Liver (tissue), 9 donors: ENCODE data around the gene CACNA1C. TPM values are rescaled to one million over a fixed set of nuclear protein-coding genes. Genes with fewer than 3 reads are reported as not detected.

Experiments used
- DNase-seq: peaks from one replicate; pipeline ENCODE4 v3.0.0-alpha.2; 2017; ENCODE audit warnings: low spot score
- H3K27ac ChIP-seq, 2 donors: one replicate each; pipeline ENCODE4 v1.7.0; 2013; ENCODE audit warnings: inconsistent platforms in 2 of 2, low read length in 2 of 2, control low read depth in 1 of 2, low read depth in 1 of 2, mild to moderate bottlenecking in 1 of 2
- H3K27me3 ChIP-seq, 4 donors: one replicate each; pipeline versions ENCODE4 v1.6.1 to v1.7.0; 2013; ENCODE audit warnings: low read length in 3 of 4, inconsistent platforms in 1 of 4, mild to moderate bottlenecking in 1 of 4, moderate library complexity in 1 of 4; ENCODE audit not compliant: control insufficient read depth in 4 of 4, insufficient read depth in 4 of 4
- H3K36me3 ChIP-seq, 4 donors: one replicate each; pipeline versions ENCODE4 v1.6.1 to v1.7.0; 2013; ENCODE audit warnings: low read length in 3 of 4, mild to moderate bottlenecking in 3 of 4, low read depth in 1 of 4, moderate library complexity in 1 of 4; ENCODE audit not compliant: control insufficient read depth in 4 of 4, insufficient read depth in 3 of 4
- H3K4me1 ChIP-seq, 4 donors: one replicate each; pipeline versions ENCODE4 v1.6.1 to v1.7.0; 2013; ENCODE audit warnings: low read length in 3 of 4, mild to moderate bottlenecking in 3 of 4, moderate library complexity in 1 of 4; ENCODE audit not compliant: control insufficient read depth in 4 of 4, insufficient read depth in 4 of 4
- H3K4me3 ChIP-seq, 3 donors: one replicate each; pipeline versions ENCODE4 v1.6.1 to v1.7.0; 2013; ENCODE audit warnings: low read length in 3 of 3, control low read depth in 1 of 3, low read depth in 1 of 3, mild to moderate bottlenecking in 1 of 3
- H3K9ac ChIP-seq, 2 donors: one replicate each; pipeline ENCODE4 v1.7.0; 2013; ENCODE audit warnings: low read length in 2 of 2, mild to moderate bottlenecking in 2 of 2, moderate library complexity in 2 of 2, control low read depth in 1 of 2, low read depth in 1 of 2
- H3K9me3 ChIP-seq, 4 donors: one replicate each; pipeline versions ENCODE4 v1.6.1 to v1.7.0; 2013; ENCODE audit warnings: low read length in 3 of 4; ENCODE audit not compliant: control insufficient read depth in 4 of 4
- EGR1 ChIP-seq, 2 donors: IDR thresholded peaks; 2 replicates each; pipeline ENCODE4 v1.6.1; 2016 to 2018; ENCODE audit warnings: antibody characterized with exemption in 2 of 2, low read depth in 2 of 2
- FOXA1 ChIP-seq: IDR thresholded peaks from 2 replicates; pipeline ENCODE4 v1.6.1; 2016; ENCODE audit warnings: antibody characterized with exemption
- FOXA2 ChIP-seq: IDR thresholded peaks from 2 replicates; pipeline ENCODE4 v1.6.1; 2016; ENCODE audit warnings: antibody characterized with exemption
- HNF4A ChIP-seq, 2 donors: conservative IDR thresholded peaks; 2 replicates each; pipeline ENCODE4 v1.6.1; 2016; ENCODE audit warnings: antibody characterized with exemption in 2 of 2, mild to moderate bottlenecking in 2 of 2
- HNF4G ChIP-seq: IDR thresholded peaks from 2 replicates; pipeline ENCODE4 v1.6.1; 2016; ENCODE audit warnings: antibody characterized with exemption
- JUND ChIP-seq, 2 donors: IDR thresholded peaks; 2 replicates each; pipeline ENCODE4 v1.6.1; 2016; ENCODE audit warnings: antibody characterized with exemption in 2 of 2
- NR2F2 ChIP-seq: IDR thresholded peaks from 2 replicates; pipeline ENCODE4 v1.6.1; 2016; ENCODE audit warnings: antibody characterized with exemption
- RAD21 ChIP-seq, 2 donors: IDR thresholded peaks; 2 replicates each; pipeline ENCODE4 v1.6.1; 2016; ENCODE audit warnings: antibody characterized with exemption in 2 of 2, mild to moderate bottlenecking in 2 of 2
- RXRA ChIP-seq, 2 donors: IDR thresholded peaks; 2 replicates each; pipeline ENCODE4 v1.6.1; 2017 to 2018; ENCODE audit warnings: antibody characterized with exemption in 2 of 2, mild to moderate bottlenecking in 1 of 2
- SP1 ChIP-seq: IDR thresholded peaks from 2 replicates; pipeline ENCODE4 v1.6.1; 2018; ENCODE audit warnings: antibody characterized with exemption, mild to moderate bottlenecking
- YY1 ChIP-seq: IDR thresholded peaks from 2 replicates; pipeline ENCODE4 v1.6.1; 2016; ENCODE audit warnings: antibody characterized with exemption, mild to moderate bottlenecking
- WGBS: extraction: QIAGEN DNeasy Blood & Tissue Kit; methylation state at CpG from one replicate; pipeline ENCODE4 v1.1.7; 2013; 5-methylcytosine and 5-hydroxymethylcytosine counted together
- polyA plus RNA-seq, 2 donors: library from polyadenylated mRNA; stranded (reverse) in 1 of 2; unstranded in 1 of 2; fragments of 200-250 nt in 1 of 2; fragments of >200 nt in 1 of 2; fragmentation: Nextera tagmentation in 1 of 2; extraction: Ambion mirVana in 1 of 2; gene quantifications; one replicate each; pipeline versions ENCODE4 v1.2.1 to v1.2.3, GENCODE V29; 2013 to 2015
- total RNA-seq, 2 donors: library from RNA; depleted of rRNA; stranded (reverse); fragments of >200 nt; gene quantifications; one replicate each; pipeline ENCODE4 v1.2.3, GENCODE V29; 2014
- TF ChIP-seq, protein P1 (sequence below): IDR thresholded peaks from 2 replicates; pipeline ENCODE4 v1.6.1; 2016; ENCODE audit warnings: antibody characterized with exemption
- TF ChIP-seq, protein P2 (sequence below): IDR thresholded peaks from 2 replicates; pipeline ENCODE4 v1.6.1; 2016; ENCODE audit warnings: antibody characterized with exemption
- TF ChIP-seq, protein P3 (sequence below): IDR thresholded peaks from 2 replicates; pipeline ENCODE4 v1.6.1; 2016; ENCODE audit warnings: antibody characterized with exemption, mild to moderate bottlenecking
- TF ChIP-seq, protein P4 (sequence below): IDR thresholded peaks from 2 replicates; pipeline ENCODE4 v1.6.1; 2016; ENCODE audit warnings: antibody characterized with exemption
- donor health status: healthy.
- donor health status: healthy.
- donor health status: healthy.
- donor health status: healthy.
- donor health status: healthy.

Gene CACNA1C
- total and polyA plus RNA-seq, 4 donors, result 0.23 to 1.9 (median 0.41) TPM

DNA sequence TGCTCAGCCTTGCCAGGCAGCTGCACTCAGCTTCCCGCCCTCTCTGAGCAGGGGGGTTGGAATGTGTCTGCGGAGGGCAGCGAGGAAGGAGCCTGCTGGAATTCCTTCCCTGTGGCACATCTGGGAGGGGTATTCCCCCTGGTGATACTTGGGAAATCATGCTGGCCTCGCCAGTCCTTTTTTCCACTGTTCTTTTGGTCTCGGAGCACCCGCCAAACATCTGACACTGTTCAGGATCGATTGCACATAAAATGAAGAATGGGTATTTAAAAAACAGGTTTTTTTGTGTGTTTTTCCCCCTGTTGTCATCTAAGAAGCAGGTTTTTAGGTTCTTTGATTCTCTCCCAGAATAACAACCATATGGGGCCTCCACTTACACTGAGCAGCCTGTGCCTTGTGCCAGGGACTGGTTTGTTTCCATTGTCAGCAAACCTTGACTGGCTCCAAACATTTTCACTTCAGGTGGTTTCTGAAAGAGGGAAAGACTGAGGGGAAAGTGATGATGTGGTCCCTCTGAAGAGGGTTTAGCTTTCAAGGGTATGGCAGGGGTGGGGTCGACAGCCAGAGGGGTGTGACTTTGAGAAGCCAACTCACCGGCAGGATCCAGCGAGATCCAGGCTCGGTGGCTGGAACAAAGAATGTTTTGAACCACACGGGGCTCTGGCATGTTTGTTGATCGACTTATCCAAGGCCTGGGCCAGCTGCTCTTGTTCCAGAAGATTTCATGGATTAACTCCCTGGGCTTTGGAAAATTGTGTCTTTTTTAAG, 215.1 kb downstream of the CACNA1C start:
- H3K9ac ChIP-seq, result no peak overlapping the region
- no peaks in the 10 kb centered on the region for H3K27me3 ChIP-seq
- no peaks in the 10 kb centered on the region for H3K9me3 ChIP-seq
- no peak overlapping the region for H3K27ac ChIP-seq
- TF ChIP-seq HNF4A (conservative IDR thresholded peaks at IDR 0.05), result peak in 1 of 2 donors; percentile 17
- no peak for TF ChIP-seq FOXA2
- peak in 1 of 2 donors; percentile 3 for TF ChIP-seq RXRA (IDR thresholded peaks at IDR 0.05)
- no peaks in the 10 kb centered on the region for H3K36me3 ChIP-seq
- DNase-seq, result no peak
- WGBS, result 77% methylated on average over 13 of the region's 13 CpGs
- no peak overlapping the region for H3K4me3 ChIP-seq
- peaks cover 4 to 14% (median 8%) of the 10 kb centered on the region in 4 donors for H3K4me1 ChIP-seq

DNA sequence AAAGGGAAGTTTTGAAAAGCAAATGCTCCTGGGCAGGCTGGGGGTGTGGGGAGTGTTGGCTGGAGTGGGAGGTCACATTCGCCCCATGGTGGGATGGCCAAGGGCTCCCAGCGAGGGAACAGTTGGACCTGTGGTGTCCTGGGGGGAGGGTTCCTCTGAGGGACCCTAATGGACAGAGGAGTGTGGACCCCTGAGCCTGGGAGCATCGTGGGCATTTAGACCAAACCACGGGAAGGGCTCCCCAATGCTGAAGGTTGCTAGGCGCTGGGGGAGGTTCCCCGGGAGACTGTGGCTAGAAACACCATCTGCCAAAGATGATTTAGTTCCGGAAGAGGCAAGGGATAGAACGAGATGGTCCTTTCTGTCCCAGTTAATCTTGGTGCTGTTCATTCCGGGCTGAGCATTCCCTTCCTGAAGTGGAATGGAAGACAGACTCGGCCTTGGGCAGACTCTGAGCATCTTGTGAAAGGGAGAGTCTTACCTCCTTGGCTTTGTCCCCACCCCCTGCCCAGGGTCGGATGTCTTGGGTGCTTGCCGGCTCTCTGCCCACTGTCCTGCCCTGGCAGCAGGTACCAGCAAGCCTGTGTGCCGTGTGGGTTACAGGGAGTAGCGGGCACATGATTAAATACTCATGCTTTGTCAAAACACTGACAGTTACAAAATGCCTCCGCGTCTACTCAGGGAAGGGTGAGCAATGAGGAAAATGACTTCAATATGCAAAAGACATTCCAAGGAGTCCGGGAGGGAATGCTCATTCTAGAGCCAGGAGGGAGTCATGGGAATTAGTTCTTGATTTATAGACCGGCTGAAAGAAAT, 215.9 kb downstream of the CACNA1C start:
- no peaks in the 10 kb centered on the region for H3K36me3 ChIP-seq
- H3K27ac ChIP-seq, result no peak overlapping the region
- H3K4me1 ChIP-seq, result peaks cover 4 to 14% (median 8%) of the 10 kb centered on the region in 4 donors
- TF ChIP-seq SP1 (no peak), EGR1 (IDR thresholded peaks at IDR 0.05; ENCODE audit: low read depth in 2 of 2) (no peak), FOXA1 (no peak), RAD21 (IDR thresholded peaks at IDR 0.05) (no peak), JUND (IDR thresholded peaks at IDR 0.05) (no peak), NR2F2 (no peak), HNF4G (no peak), YY1 (no peak)
- TF ChIP-seq, protein P1, sequence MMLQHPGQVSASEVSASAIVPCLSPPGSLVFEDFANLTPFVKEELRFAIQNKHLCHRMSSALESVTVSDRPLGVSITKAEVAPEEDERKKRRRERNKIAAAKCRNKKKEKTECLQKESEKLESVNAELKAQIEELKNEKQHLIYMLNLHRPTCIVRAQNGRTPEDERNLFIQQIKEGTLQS, result no peak
- TF ChIP-seq, protein P2, sequence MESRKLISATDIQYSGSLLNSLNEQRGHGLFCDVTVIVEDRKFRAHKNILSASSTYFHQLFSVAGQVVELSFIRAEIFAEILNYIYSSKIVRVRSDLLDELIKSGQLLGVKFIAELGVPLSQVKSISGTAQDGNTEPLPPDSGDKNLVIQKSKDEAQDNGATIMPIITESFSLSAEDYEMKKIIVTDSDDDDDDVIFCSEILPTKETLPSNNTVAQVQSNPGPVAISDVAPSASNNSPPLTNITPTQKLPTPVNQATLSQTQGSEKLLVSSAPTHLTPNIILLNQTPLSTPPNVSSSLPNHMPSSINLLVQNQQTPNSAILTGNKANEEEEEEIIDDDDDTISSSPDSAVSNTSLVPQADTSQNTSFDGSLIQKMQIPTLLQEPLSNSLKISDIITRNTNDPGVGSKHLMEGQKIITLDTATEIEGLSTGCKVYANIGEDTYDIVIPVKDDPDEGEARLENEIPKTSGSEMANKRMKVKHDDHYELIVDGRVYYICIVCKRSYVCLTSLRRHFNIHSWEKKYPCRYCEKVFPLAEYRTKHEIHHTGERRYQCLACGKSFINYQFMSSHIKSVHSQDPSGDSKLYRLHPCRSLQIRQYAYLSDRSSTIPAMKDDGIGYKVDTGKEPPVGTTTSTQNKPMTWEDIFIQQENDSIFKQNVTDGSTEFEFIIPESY, result no peak
- TF ChIP-seq, protein P3, sequence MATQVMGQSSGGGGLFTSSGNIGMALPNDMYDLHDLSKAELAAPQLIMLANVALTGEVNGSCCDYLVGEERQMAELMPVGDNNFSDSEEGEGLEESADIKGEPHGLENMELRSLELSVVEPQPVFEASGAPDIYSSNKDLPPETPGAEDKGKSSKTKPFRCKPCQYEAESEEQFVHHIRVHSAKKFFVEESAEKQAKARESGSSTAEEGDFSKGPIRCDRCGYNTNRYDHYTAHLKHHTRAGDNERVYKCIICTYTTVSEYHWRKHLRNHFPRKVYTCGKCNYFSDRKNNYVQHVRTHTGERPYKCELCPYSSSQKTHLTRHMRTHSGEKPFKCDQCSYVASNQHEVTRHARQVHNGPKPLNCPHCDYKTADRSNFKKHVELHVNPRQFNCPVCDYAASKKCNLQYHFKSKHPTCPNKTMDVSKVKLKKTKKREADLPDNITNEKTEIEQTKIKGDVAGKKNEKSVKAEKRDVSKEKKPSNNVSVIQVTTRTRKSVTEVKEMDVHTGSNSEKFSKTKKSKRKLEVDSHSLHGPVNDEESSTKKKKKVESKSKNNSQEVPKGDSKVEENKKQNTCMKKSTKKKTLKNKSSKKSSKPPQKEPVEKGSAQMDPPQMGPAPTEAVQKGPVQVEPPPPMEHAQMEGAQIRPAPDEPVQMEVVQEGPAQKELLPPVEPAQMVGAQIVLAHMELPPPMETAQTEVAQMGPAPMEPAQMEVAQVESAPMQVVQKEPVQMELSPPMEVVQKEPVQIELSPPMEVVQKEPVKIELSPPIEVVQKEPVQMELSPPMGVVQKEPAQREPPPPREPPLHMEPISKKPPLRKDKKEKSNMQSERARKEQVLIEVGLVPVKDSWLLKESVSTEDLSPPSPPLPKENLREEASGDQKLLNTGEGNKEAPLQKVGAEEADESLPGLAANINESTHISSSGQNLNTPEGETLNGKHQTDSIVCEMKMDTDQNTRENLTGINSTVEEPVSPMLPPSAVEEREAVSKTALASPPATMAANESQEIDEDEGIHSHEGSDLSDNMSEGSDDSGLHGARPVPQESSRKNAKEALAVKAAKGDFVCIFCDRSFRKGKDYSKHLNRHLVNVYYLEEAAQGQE, result no peak
- TF ChIP-seq, protein P4, sequence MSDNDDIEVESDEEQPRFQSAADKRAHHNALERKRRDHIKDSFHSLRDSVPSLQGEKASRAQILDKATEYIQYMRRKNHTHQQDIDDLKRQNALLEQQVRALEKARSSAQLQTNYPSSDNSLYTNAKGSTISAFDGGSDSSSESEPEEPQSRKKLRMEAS, result no peak
- no peak for DNase-seq
- 86% methylated on average over 18 of the region's 18 CpGs for WGBS
- no peaks in the 10 kb centered on the region for H3K9me3 ChIP-seq
- H3K9ac ChIP-seq, result no peak overlapping the region
- H3K27me3 ChIP-seq, result no peaks in the 10 kb centered on the region
- no peak overlapping the region for H3K4me3 ChIP-seq
